Activated CD8-positive, alpha-beta memory T cell treated with anti-CD3 and anti-CD28 coated beads for 36 hours (primary cell): Measurements from ENCODE around the gene DAP. TPM values are rescaled to one million over a fixed set of nuclear protein-coding genes. Genes with fewer than 3 reads are reported as not detected.
"Not testable (repeated sequence)": the region's sequence is repeated elsewhere in the genome, so short reads cannot be mapped to it uniquely, and the experiment has no call there.

Experiments
- CTCF ChIA-PET: fragments of 350-600 bp; sonication (Branson Sonifier 250); formaldehyde crosslinking; loops from one replicate; lab custom pipeline; 2021; ENCODE audit warnings: antibody characterized with exemption; lab: Charles Lee
- POLR2A ChIA-PET: fragments of 350-600 bp; sonication (Branson Sonifier 250); formaldehyde crosslinking; loops from one replicate; lab custom pipeline; 2021; ENCODE audit warnings: antibody characterized with exemption; lab: Charles Lee
- total RNA-seq, 2 experiments: library from RNA; stranded (reverse); gene quantifications; one replicate each; pipeline ENCODE4 v1.2.3, GENCODE V29; 2021

DAP gene
- total RNA-seq, 2 experiments from 2014 or later, result 55.8 to 58.7 TPM

DNA sequence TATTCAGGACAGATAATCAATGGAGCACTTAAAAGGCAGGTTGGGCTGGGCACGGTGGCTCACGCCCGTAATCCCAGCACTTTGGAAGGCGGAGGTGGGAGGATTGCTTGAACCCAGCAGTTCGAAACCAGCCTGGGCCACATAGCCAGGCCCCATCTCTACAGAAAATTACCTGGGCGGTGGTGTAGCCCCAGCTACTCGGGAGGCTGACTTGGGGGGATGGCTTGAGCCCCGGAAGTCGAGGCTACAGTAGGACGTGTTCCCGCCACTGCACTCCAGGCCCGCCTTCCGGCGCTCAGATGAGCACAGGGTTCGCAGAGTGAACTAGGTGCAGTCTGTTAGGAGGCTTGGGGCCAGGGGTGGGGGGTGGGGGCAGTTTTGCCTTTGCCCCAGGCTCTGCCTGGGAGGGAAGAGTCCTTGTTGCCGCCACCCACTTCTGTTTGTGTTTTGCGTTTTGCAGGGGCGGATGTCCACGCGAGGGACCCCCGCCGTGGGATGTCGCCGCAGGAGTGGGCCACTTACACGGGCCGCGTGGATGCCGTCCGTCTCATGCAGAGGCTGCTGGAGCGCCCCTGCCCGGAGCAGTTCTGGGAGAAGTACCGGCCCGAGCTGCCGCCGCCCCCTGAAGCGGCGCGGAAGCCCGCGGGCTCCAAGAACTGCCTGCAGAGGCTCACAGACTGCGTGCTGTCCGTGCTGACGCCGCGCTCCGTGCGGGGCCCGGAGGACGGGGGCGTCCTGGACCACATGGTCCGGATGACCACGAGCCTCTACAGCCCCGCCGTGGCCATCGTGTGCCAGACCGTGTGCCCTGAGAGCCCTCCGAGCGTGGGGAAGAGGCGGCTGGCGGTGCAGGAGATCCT lies 112.0 kb downstream of the DAP start:
- ChIA-PET CTCF (interaction anchor here (0.9 kb wide), 1 partner anchor 21 kb away, joined by 3 read pairs; no protein-coding TSS in a partner anchor), POLR2A (no interaction called here)

DNA sequence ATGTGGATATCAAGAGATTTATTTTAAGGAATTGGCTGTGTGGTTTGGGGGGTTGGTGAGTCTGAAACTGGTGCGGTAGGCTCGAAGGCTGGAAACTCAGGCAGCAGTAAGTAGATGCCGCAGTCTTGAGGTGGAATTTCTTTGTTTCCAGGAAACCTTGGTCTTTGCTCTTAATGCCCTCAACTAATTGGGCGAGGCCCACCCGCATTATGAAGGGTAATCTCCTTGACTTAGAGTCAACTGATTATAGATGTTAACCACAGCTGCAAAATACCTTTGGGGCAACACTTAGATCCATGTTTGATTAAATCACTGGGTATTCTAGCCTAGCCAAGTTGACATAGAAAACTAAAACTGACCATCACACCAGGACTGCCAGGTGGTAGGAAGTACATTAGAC lies 113.4 kb downstream of the DAP start:
- POLR2A ChIA-PET, result no interaction called here
- CTCF ChIA-PET, result no interaction called here

DNA sequence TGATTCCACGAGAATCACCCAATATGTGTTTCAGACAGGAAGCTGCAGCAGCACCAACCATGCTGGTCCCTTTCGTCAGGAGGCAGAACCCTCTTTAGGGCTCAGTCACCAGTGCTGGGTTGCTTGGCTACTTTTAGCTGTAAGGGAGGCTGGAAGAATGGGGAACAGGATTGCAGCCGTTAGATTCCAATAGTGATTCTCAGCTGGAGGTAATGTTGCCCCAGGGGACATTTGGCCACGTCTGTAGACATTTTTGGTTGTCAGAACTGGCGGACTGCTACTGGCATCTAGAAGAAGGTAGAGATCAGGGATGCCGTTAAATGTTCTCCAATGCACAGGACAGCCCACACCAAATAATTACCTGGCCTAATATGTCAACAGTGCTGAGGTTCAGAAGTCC lies 115.4 kb downstream of the DAP start:
- POLR2A ChIA-PET, result no interaction called here
- CTCF ChIA-PET, result no interaction called here

DNA sequence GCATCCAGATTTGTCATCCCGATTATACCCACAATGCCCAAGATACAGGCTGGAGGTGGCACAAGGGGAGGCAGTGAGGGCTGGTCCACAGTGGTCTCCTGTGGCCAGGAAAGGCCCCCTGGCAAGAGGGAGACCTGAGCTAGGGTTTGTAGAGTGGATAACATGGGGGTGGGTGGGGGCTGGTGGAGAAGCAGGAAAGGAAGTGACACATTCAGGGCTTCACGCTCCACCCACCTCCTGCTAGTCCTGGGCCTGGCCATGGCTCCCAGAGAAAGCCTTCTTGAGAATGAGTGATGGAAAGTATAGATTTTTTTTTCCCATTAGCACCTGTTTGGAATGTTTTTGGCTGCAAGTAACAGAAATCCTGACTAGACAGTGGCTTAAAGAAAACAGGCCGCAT lies 115.9 kb downstream of the DAP start:
- ChIA-PET POLR2A (no interaction called here), CTCF (no interaction called here)

DNA sequence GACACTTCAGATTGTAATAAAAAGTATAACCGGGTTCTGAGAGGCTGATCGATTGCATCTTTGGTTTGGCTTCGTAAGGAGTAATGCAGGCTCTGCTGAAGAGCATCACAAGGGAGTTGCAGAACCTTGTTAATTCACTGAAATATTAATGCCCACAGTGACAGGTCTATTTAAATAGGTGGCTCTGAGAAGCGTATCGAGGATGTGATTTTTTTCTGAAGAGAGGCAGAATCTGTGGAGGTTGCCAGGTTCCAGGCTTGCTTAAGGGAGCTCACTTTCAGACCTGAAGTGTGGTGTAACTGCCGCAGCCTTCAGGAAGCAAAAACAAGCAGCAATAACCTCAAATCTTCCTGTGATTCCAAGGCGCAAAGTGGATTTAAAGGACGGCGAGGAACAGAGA lies 116.8 kb downstream of the DAP start:
- CTCF ChIA-PET, result interaction anchor here (0.7 kb wide), 1 partner anchor 47 kb away, joined by 3 read pairs; no protein-coding TSS in a partner anchor
- POLR2A ChIA-PET, result no interaction called here

DNA sequence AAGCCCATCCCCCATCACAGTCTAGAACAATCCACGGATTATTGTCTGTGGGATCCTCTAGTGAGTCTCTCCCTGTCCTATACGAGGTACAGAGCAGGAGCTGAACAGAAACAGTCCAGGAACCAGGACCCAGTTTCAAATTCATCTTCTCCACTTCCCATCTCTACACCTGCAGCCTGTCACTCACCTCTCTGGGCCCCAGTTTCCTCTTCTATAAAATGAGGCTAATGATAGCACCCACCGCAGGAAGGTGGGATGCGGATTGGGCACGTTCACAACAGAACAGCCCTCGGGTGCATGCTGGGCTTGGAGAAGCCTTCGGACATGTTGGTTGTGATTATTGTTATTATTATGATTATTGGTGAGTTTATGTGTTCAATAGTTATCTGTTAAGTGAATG lies 118.7 kb downstream of the DAP start:
- POLR2A ChIA-PET, result no interaction called here
- CTCF ChIA-PET, result no interaction called here

DNA sequence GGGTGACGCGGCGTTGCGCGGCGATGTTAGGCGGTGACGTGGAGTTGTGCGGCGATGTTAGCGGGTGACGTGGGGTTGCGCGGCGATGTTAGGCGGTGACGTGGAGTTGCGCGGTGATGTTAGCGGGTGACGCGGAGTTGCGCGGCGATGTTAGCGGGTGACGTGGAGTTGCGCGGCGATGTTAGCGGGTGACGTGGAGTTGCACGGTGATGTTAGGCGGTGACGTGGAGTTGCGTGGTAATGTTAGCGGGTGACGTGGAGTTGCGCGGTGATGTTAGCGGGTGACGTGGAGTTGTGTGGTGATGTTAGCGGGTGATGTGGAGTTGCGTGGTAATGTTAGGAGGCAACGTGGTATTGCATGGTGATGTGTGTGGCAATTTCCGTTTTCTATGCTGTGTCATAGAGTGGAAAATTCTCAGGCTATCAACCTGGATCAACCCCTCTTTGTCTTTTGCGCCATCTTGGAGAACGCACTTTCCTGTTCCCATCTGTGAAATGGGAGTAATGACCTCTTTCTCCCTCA lies 121.1 kb downstream of the DAP start:
- CTCF ChIA-PET, result no interaction called here

DNA sequence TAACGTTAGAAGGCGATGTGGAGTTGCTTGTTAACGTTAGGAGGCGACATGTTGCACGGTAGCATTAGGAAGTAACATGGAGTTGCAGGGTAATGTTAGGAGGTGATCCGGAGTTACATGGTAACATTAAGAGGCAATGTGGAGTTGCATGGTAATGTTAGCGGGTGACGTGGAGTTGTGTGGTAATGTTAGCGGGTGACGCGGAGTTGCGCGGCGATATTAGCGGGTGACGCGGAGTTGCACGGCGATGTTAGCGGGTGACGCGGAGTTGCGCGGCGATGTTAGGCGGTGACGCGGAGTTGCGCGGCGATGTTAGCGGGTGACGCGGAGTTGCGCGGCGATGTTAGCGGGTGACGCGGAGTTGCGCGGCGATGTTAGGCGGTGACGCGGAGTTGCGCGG lies 122.3 kb downstream of the DAP start:
- POLR2A ChIA-PET, result not testable (repeated sequence)
- CTCF ChIA-PET, result interaction anchor here (3.1 kb wide), 1 partner anchor 11 kb away, joined by 12 read pairs; no protein-coding TSS in a partner anchor

More for the DNA sequence above, 121.1 kb downstream of the DAP start:
- POLR2A ChIA-PET, result no interaction called here

DNA sequence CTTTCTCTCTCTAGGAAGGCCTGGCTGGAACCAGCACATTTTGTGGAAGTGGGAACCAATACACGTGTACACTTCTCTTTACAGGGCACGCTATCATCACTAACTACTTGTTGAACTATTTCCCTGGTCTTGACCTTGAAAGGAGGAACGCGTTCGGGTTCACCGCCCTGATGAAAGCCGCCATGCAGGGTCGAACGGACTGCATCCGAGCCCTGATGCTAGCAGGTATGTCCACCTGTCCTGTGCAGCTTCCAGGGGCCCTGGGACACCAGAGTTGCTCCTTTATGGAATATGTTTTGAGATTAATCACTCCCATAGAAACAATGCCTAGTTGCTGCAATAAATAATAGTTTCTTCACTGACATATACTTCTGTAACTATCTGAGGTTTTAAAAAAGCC lies 123.1 kb downstream of the DAP start:
- POLR2A ChIA-PET, result no interaction called here
- CTCF ChIA-PET, result interaction anchor here (3.1 kb wide), 1 partner anchor 10 kb away, joined by 12 read pairs; no protein-coding TSS in a partner anchor

DNA sequence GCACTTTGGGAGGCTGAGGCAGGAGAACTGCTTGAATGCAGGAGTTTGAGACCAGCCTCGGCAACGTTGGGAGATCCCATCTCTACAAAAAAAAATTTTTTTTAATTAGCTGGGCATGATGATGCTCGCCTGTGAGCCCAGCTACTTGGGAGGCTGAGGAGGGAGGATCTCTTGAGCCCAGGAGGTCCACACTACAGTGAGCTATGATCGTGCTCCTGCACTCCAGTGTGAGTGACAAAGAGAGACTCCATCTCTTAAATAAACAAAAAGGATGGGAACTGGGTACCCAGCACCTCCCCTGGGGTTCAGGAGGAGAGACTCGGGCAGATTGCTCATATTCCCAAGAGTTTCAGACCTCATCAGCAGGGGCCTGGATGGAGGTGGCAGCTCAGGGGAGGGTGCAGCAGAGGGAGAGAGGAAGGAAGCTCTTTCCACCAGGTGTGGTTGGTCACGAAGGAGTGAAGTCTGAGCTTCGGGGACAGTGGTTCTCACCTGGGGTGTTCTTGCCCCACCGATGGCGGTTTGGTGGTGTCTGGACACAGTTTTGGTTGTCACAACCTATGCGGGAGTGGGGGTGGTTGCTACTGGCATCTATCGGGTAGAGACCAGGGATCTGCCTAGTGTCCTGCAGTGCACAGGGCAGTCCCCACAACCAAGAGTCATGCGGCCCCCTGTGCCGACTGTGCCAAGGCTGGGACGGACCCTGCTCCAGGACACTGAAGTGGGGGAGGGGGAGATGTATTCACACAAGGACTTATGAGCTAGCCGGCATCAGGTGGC lies 124.5 kb downstream of the DAP start:
- POLR2A ChIA-PET, result no interaction called here
- CTCF ChIA-PET, result interaction anchor here (3.1 kb wide), 1 partner anchor 9 kb away, joined by 12 read pairs; no protein-coding TSS in a partner anchor

DNA sequence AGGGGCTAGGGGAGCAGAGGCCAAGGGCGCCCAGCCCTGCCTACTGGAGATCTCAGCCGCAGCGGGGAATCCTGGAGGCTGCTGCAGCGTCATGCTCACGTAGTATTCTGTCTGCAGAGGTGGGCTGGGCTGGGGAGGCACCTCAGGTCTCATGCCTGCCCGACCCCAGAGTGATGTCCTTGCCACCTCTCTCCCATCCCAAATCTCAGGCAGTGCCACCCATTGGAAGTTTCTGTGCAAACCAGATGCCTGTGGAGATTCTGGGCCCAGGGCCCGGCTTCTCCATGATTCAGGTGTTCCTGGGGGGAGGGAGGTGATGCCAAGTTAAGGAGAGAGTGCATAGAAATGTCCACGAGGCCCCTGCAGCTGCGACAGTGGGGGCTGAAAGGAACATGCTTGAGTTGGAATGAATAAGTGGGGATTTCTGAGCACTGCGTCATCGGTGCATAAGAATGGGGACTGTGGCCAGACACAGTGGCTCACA lies 125.1 kb downstream of the DAP start:
- ChIA-PET POLR2A (interaction anchor here (0.5 to 1.2 kb wide), 2 partner anchors 221 to 283 kb away, joined by 4 to 5 read pairs; partner anchors contain the start of gene MARCHF6), CTCF (interaction anchor here (3.1 kb wide), 1 partner anchor 8 kb away, joined by 12 read pairs; no protein-coding TSS in a partner anchor)

DNA sequence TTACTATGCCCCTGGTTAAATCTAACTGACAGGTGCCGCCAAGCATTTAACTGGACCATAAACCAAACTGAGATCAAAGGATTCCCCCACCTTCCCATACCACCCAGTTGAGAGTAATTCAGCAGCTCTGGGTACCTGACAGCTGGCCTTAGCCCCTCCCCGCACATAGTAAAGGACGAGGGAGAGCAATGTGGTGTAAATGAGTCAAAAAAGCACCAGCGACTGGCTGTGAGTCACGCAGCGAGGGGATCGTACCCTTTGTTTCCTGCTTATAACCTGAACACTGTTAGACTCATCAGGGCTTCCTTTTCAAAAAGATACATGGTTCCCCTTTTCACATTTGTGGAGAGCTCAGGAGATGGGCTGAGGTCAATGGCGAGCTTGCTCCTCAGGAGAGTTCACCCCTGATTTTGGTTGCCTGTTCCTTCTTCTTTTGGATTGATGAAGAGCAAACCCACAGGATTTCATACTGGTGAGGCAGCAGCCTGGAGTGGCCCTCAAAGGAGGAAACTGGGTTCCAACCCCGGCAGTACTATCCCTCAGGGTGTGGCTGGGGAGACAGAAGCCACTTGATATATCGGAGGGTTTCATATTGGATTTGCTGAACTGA lies 125.7 kb downstream of the DAP start:
- ChIA-PET CTCF (interaction anchor here (1.2 to 3.1 kb wide), 2 partner anchors 8 to 54 kb away, joined by 6 to 12 read pairs; no protein-coding TSS in a partner anchor), POLR2A (interaction anchor here (0.5 to 1.3 kb wide), 3 partner anchors 49 to 282 kb away, joined by 3 to 5 read pairs (median 4); partner anchors contain the start of gene MARCHF6)

DNA sequence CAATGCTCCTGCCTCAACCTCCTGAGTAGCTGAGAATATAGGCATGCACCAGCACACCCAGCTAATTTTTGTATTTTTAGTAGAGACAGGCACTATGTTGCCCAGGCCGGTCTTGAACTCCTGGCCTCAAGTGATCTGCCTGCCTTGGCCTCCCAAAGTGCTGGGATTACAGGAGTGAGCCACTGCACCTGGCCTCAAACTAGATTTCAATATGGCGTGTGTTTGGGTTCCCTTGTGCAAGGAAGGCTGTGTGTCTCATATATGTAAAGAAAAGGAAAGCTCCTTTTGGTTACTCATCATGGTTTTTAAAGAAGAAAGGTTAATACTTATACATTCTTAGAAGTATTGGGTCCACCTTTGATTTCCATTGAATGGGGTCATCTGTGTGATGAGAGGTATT lies 126.5 kb downstream of the DAP start:
- ChIA-PET POLR2A (interaction anchor here (1.2 to 1.3 kb wide), 2 partner anchors 50 to 281 kb away, joined by 3 to 5 read pairs; partner anchors contain the start of gene MARCHF6), CTCF (interaction anchor here (1.2 kb wide), 1 partner anchor 55 kb away, joined by 6 read pairs; no protein-coding TSS in a partner anchor)

DNA sequence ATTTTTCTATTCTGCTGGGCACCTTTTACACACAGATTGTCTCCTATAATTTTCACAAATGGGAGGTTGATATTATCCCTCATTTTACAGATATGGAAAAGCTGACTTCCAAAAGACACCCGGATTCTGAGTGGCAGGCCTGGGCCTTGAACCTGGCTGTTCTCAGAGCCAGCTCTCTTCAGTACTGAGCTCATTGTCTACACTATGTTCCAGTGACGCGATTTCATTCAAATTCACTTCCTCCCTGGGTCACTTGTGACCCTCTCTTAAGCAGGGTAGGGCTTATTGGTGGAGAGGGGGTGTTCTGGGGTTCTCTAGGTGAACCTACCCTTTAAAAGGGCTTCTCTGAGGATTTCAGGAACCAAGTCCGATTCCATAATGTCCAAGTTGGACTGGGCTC lies 127.0 kb downstream of the DAP start:
- ChIA-PET CTCF (interaction anchor here (1.2 kb wide), 1 partner anchor 55 kb away, joined by 6 read pairs; no protein-coding TSS in a partner anchor), POLR2A (interaction anchor here (1.3 kb wide), 1 partner anchor 50 kb away, joined by 3 read pairs; no protein-coding TSS in a partner anchor)

DNA sequence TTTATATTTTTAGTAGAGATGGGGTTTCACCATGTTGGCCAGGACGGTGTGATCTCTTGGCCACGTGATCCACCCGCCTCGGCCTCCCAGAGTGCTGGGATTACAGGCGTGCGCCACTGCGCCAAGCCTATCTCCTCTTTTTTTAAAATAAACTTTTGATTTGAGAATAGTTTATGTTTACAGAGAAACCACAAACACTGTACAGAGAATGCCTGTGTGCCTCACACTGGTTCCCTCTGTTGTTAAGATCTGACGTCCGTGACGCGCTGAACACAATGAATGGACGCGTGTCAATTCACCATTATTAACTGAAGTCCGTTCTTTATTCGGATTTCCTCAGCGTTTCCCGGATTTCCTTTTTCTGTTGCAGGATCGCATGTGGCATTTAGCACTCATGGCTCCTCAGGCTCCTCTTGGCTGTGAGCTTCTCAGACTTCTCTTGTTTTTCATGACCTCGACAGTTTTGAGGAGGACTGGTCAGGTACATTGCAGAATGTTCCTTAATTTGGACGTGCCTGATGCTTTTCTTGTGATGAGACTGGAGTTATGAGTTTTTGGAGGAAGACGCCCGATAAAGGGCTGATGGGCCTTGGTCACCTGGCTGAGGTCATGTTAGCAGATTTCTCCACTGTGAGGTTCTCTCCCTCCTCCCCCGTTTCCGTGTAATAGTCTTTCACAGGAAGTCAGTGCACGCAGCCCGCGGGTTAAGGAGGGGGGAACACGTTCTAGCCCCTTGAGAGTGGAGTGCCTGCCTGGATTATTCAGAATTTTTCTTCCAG lies 127.6 kb downstream of the DAP start:
- ChIA-PET POLR2A (no interaction called here), CTCF (no interaction called here)

DNA sequence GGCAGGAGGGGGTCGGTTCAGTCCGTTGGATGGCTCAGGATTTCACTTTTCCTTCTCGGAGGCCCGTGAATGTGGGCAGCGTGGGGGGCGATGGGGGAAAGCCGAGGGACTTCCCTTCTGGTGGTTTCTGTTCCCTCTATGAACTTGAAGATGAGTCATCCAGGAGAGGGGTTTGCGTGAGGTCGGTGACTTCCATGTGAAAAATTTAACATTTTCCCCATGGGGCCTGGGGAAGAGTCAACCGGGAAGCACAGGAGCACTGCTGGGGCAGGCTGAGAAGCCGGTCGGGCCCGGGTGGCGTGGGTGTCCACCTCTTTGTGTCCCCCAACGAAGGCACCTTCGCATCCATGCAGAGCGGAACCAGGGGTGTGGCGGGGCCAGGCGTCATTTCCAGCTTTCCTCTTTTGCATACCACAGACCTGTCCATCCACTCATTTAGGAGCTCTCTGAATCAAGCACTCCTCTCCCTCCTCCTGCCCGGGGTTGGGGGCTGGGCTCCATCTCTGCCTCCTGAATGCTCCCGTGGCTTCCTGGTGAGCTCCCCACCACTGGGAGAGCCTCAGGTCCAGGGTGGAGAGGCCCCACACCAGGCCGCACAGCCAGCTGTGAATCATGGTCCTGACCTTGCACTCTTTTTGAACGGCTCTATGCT lies 128.8 kb downstream of the DAP start:
- ChIA-PET POLR2A (interaction anchor here (1.0 kb wide), 2 partner anchors 36 to 279 kb away, joined by 3 to 4 read pairs; partner anchors contain the start of gene MARCHF6), CTCF (interaction anchor here (0.8 kb wide), 1 partner anchor 1274 kb away, joined by 3 read pairs; no protein-coding TSS in a partner anchor)

DNA sequence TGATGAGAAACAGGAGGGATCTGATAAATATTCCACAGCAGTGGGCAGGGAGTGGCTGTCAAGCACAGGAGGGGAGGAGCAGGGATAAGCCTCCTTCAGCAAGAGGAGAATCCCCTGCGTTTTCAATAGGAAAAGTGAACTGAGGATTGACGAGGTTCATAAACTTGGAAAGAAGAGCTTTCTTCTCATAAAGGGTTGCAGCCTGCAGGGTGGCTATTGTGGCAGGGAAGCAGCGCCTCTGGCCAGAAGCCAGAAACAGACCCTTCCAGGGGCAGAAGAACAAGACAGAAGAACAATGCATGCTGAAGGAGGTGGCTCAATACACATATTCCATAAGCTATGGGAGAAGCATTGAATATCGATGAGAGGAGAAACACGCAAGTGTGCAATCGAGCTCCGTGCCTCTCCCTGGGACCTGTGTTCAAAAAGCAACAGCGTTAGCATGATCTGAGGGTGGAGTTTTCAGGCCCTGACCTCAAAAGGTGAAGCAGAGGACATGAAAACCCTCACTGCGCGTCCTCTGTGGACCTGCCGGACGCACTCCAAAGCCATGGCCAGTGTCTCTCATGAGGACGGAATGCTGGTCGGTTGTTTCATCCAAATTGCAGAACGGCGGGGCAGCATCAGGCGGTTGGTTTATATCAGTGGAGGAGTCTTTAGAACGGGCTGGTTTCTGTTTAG lies 129.6 kb downstream of the DAP start:
- ChIA-PET POLR2A (no interaction called here), CTCF (no interaction called here)
